ENCODE results near the gene ANK3. TPM values are rescaled to one million over a fixed set of nuclear protein-coding genes. Genes with fewer than 3 reads are reported as not detected.

Gene ANK3
- total RNA-seq, 1 donor from 2014 or later, result 35.1 TPM

DNA sequence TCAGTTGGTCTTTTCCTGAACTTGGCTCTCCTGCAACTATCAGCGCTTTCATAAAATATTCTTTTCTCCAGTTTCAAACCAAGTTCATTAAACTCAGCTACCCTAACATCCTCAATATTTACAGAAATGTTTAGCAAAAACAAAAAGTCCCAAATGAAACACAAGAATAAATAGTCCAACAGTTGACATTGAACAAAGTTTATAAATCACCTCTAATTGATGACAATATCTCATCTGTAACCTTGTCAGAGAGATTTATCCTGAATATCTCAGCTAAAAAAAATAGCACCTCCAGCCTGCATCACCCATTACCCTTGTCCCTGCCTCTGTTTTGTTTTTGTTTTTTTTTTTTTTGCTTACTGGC is 76.1 kb downstream of the ANK3 start:
- no peak for TF ChIP-seq CTCF (IDR thresholded peaks at IDR 0.05)
- no peak for DNase-seq (ENCODE audit: low spot score)
- H3K27me3 Mint-ChIP-seq (ENCODE audit: low read depth), result no peaks in the 10 kb centered on the region
- no peak overlapping the region for H3K4me3 Mint-ChIP-seq (ENCODE audit: unreplicated experiment)
- peaks cover 28% of the 10 kb centered on the region for H3K4me1 Mint-ChIP-seq (ENCODE audit: low read depth)
- peak overlapping the region; percentile 9 for H3K27ac Mint-ChIP-seq (ENCODE audit: unreplicated experiment)
- H3K9me3 Mint-ChIP-seq (ENCODE audit: low read depth), result no peaks in the 10 kb centered on the region
- H3K36me3 Mint-ChIP-seq (ENCODE audit: low read depth), result no peaks in the 10 kb centered on the region

DNA sequence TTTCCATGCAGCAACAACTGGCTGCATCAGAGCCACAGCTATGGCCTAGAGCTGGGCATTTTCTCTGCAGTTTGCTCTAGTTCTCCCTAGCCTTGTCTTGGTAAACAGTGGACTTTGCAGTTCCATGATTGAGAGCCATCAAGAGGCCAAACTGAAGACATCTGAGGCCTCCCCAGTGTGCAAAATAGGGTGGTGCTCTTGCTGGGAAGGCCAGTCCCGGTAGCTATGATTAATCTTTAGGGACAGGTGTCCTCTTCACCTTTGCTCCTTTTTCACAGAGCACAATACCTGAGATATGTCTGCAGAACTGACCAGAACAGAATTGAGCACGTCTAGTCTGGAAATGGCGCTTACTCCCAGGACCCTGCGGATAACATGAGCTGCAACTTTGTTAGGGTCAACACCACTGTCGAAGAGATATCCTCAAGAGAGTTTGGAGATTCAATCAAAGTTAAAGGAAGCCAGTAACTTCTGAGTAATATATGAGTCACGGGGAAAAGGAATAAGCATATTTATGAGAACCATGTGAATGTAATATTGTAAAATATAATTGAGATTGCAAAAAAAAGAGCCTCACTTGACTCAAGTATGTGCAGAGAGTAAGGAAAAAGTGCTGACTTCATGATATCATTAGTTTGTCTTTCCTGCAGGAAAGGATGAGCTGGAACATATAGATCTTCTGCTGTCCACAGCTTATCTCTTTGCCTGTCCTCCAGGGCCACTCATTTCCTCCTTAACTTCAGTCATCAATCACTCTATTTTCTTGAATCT is 76.7 kb downstream of the ANK3 start:
- Mint-ChIP-seq H3K4me3 (ENCODE audit: unreplicated experiment) (no peak overlapping the region), H3K27me3 (ENCODE audit: low read depth) (no peaks in the 10 kb centered on the region), H3K4me1 (ENCODE audit: low read depth) (peaks cover 28% of the 10 kb centered on the region), H3K36me3 (ENCODE audit: low read depth) (no peaks in the 10 kb centered on the region), H3K27ac (ENCODE audit: unreplicated experiment) (peak overlapping the region; percentile 9), H3K9me3 (ENCODE audit: low read depth) (no peaks in the 10 kb centered on the region)
- DNase-seq (ENCODE audit: low spot score), result no peak
- TF ChIP-seq CTCF (IDR thresholded peaks at IDR 0.05), result no peak

DNA sequence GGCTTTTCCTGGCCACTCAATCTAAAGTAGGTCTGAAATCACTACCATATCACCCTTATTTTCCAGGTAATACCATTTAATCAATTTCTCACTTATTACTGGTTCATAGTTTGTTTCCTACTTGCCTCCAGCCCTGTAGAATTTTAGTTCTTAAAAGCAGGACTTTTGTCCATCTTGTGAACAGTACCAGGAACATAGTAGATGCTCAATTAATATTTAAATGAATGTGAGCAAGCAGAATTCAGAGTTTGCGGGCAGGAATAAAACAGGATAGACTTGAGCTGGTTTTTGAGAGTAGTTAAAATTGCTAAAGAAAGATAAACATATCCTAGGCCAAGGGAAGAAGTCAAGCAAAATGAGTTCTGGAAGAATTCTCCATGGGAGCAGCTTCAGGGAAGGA is 77.9 kb downstream of the ANK3 start:
- Mint-ChIP-seq H3K9me3 (ENCODE audit: low read depth) (no peaks in the 10 kb centered on the region), H3K27ac (ENCODE audit: unreplicated experiment) (no peak overlapping the region), H3K4me3 (ENCODE audit: unreplicated experiment) (no peak overlapping the region), H3K4me1 (ENCODE audit: low read depth) (peaks cover 28% of the 10 kb centered on the region), H3K36me3 (ENCODE audit: low read depth) (no peaks in the 10 kb centered on the region), H3K27me3 (ENCODE audit: low read depth) (no peaks in the 10 kb centered on the region)
- TF ChIP-seq CTCF (IDR thresholded peaks at IDR 0.05), result no peak
- DNase-seq (ENCODE audit: low spot score), result no peak

- Mint-ChIP-seq H3K9me3 (ENCODE audit: low read depth) (no peaks in the 10 kb centered on the region), H3K27ac (ENCODE audit: unreplicated experiment) (no peak overlapping the region), H3K27me3 (ENCODE audit: low read depth) (no peaks in the 10 kb centered on the region), H3K4me3 (ENCODE audit: unreplicated experiment) (no peak overlapping the region), H3K4me1 (ENCODE audit: low read depth) (peaks cover 30% of the 10 kb centered on the region), H3K36me3 (ENCODE audit: low read depth) (no peaks in the 10 kb centered on the region)
- TF ChIP-seq CTCF (IDR thresholded peaks at IDR 0.05), result no peak
- DNase-seq (ENCODE audit: low spot score), result no peak
Measured at GRCh38 chr10:60310740-60311139, 78.9 kb downstream of the ANK3 start.

- no peak overlapping the region for H3K4me3 Mint-ChIP-seq (ENCODE audit: unreplicated experiment)
- H3K27me3 Mint-ChIP-seq (ENCODE audit: low read depth), result no peaks in the 10 kb centered on the region
- peaks cover 35% of the 10 kb centered on the region for H3K4me1 Mint-ChIP-seq (ENCODE audit: low read depth)
- DNase-seq (ENCODE audit: low spot score), result no peak
- no peaks in the 10 kb centered on the region for H3K9me3 Mint-ChIP-seq (ENCODE audit: low read depth)
- TF ChIP-seq CTCF (IDR thresholded peaks at IDR 0.05), result no peak
- no peak overlapping the region for H3K27ac Mint-ChIP-seq (ENCODE audit: unreplicated experiment)
- H3K36me3 Mint-ChIP-seq (ENCODE audit: low read depth), result no peaks in the 10 kb centered on the region
Measured at GRCh38 chr10:60309891-60310290, 79.8 kb downstream of the ANK3 start.
